ENCODE data around the gene TENM4.
"Not testable (repeated sequence)": the region's sequence is repeated elsewhere in the genome, so short reads cannot be mapped to it uniquely, and the experiment has no call there.

The TENM4 gene

GRCh38 chr11:78879094-78879980, 561.5 kb downstream of the TENM4 start:
- DNase-seq, result not testable (repeated sequence)

DNA sequence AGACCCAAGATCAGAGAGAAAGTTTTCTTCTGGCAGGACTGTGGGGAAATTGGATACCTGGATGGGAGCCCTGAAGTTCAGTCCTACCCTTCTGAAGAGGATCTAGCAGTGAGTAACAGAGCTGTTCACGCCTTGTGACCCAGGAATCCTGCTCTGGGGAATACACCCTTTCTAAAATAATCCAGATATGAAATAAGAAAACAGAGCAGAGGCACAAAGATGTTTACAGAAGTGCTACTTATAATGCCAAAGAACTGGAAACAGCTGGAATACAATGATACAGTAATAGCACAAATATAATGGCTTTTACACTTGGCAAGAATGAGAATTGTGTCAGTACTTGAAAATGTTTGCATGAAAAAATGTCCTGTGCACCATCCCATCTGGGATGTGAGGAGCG, 562.2 kb downstream of the TENM4 start:
- no peak for DNase-seq

GRCh38 chr11:78876676-78877075, 564.2 kb downstream of the TENM4 start:
- DNase-seq, result no peak

GRCh38 chr11:78870655-78871054, 570.2 kb downstream of the TENM4 start:
- no peak for DNase-seq

DNA sequence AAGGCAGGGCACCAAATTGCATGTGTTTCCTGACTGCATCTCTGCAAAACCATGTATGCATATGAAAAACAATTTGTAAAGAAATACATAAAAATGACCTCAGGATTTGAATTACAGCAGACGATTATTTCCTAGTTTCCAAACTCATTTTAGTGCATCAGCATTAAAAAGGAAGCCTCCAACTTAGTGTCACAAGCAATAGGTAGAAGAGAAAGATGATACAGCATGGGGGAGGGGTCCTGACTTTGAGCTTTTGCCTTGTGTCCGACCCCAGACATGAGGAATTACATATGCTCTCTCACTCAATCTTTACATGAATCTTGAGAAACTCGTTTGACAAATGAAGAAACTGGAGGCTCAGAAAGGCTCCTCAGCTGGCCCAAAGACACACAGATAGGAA, 571.5 kb downstream of the TENM4 start:
- no peak for DNase-seq

DNA sequence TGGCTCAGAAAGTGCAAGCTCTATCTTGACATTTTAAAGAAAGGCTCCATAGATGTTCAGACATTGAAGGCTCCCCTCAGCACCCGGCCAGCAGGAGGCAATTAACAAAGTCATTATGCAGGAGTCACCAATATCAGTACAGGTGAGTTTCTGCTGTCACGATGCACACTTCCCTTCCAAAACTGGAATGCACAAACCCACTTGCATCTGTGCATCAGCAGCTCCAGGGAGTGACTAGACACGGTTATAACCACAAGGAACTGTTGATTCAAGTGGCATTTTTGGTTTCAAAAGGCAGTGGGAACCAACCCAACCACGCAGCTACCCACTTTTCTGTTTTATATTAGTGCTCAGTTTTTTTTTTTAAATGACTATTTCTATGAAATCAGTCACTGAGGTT, 572.3 kb downstream of the TENM4 start:
- DNase-seq, result no peak

- DNase-seq, result no peak
Measured at GRCh38 chr11:78860720-78861422, 580.0 kb downstream of the TENM4 start.

DNA sequence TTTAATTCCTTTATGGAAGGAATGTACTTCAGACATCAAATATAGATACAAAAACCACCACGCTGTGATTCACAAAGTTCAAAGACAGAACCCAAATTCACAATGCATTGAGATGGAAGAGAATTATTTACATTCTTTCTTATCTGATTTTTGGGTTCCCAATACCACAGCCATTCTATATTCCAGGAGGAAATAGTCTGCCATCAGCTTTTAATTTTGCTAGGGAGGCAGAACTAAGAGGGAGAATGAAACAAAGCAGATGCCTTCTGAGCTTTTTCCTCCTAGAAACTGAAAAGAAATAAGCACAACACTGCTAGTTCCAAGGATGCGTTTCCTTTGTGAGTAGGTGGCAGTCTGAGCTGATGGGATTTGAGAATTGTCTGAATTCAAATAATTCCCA, 583.1 kb downstream of the TENM4 start:
- DNase-seq, result no peak

DNA sequence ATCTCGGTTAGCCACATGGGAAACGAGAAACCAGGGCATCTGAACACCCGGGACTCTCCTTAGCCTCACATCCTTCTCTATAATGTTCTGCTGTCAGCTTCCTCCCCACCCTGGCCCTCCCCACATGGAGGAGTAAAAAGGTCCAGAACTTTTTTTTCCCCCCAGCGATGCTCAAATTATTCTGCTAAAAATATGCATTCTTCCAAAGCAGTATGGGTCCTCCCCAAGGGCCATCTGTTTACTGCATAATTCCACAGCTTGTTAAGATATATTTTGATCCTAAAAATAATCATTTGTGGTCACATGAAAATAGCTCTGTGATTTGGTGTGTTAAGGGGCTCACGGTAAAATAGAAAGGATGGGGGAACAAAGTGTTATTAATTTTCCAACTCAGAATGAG, 584.6 kb downstream of the TENM4 start:
- no peak for DNase-seq

GRCh38 chr11:78855116-78855515, 585.7 kb downstream of the TENM4 start:
- DNase-seq, result no peak

DNA sequence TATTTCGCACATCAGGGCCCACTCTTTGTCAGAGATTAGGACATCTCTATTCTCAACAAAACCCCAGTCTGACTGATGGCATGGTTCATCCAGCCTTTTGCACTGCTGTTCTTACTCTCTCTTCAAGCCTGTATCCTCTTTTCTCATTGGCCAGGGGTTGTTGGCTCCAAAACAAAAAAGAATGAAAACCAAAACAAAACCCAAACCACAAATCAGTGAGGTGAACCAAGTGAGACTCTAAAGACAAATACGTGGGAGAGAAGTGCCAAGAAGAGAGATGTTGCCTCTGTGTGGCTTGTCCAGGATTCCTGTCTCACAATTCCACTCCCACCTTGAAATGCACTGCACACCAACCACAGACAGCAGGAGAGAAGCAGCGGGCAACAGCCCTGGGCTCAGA, 587.3 kb downstream of the TENM4 start:
- no peak for DNase-seq

DNA sequence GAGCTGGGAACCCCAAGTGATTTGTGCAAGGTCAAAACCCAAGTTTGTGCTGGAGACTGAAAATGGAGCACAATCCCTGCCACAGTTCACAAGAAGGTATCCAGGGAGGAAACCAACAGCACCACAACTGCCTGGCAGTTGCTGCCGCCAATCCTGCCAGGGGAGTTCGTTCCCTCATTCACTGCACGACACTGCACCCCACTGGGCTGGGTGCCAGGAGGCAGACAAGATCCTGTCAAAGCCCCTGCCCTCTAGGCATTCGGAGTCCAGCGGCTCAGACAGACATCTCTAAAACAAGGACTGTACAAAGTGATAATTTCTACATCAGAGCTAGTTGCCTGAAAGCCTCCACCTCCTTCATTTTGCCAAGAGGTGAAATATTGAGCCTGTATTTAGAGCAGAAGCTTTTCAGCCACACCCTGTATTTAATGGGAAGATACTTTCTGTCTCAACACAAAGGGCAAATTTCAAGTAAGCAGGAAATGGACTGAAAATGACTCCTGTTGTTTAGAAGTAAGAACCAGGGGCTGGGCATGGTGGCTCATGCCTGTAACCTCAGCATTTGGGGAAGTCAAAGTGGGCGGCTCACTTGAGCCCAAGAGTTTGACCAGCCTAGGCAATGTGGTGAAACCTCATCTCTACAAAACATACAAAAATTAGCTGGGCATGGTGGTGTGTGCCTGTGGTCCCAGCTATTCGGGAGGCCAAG, 588.8 kb downstream of the TENM4 start:
- DNase-seq, result peak in 2 of 14 donors; percentile 23 to 29

- DNase-seq, result no peak
Measured at GRCh38 chr11:78850078-78850477, 590.8 kb downstream of the TENM4 start.

DNA sequence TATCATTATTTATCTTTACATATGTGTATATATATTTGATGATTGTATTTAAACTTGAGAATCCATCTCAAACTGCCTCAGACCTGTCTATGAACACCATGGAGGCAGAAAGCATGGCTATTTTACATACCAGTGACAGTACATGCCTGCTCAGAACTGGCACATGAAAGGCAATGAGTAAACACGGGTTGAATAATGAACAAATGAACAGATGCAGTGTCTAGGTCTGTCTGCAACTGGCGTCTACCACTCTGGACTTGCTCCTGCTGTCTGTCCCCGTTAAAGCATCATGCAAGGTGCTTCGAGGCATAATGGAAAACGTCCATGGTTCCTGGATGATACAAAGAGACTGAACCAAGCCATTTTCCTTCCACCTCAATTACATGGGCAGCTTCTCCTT, 594.6 kb downstream of the TENM4 start:
- no peak for DNase-seq

DNA sequence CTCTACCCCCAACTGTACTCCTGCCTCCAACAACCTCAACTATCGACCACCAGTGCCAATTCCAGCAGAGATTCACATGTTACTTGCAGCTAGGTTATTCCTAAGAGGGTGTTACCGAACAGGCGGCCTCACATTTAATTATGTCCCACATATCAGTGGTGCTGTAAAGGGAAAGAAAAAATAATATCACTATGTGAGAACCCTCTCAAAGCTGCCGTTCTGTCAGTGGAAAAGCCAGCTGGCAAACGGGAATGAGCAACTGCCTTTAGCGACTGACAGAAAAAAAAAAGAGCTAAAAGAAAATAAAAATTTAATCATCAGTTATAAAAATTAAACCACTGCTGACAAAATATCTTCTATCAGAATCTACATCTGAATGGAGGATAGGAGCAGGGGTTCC, 595.3 kb downstream of the TENM4 start:
- DNase-seq, result no peak

GRCh38 chr11:78841456-78842060, 599.3 kb downstream of the TENM4 start:
- DNase-seq, result no peak

- peak in 1 of 14 donors; percentile 34 for DNase-seq
Measured at GRCh38 chr11:78840623-78841022, 600.2 kb downstream of the TENM4 start.

- no peak for DNase-seq
Measured at GRCh38 chr11:78840200-78840599, 600.6 kb downstream of the TENM4 start.

- no peak for DNase-seq
Measured at GRCh38 chr11:78838417-78838816, 602.4 kb downstream of the TENM4 start.

- DNase-seq, result no peak
Measured at GRCh38 chr11:78835646-78836045, 605.2 kb downstream of the TENM4 start.

GRCh38 chr11:78834886-78835285, 605.9 kb downstream of the TENM4 start:
- no peak for DNase-seq

- no peak for DNase-seq
Measured at GRCh38 chr11:78833237-78833636, 607.6 kb downstream of the TENM4 start.
